HG03108 (cell line): ENCODE measurements around the gene CAMKV.
"Not testable (repeated sequence)": the region's sequence is repeated elsewhere in the genome, so short reads cannot be mapped to it uniquely, and the experiment has no call there.

Experiments
- ATAC-seq: cut with Tn5 transposase; IDR thresholded peaks from one replicate; pipeline ENCODE4 v1.9.1; 2021; ENCODE audit warnings: moderate library complexity; ENCODE audit not compliant: unreplicated experiment

The CAMKV gene

DNA sequence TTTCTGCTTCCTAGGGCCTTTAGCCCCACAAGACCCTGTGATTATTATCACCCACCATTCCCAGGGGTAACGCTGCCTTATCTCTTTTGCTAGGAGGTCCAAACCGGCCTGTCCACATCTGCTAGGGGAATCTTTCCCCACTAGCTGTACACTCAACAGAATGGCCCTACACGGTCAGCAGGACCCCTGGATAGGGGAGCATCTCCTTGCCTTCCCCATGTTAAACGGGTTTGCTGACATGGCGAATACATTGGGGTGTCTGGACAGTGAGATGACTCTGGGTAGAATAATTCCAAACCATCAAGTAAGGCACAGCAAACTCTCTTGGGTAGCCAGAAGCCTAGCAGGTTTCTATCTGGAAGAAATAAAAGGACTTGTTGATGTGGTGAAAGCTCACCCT, 14.0 kb downstream of the CAMKV start:
- ATAC-seq = no peak

- no peak for ATAC-seq
Measured at GRCh38 chr3:49845694-49846093, 24.0 kb downstream of the CAMKV start.

DNA sequence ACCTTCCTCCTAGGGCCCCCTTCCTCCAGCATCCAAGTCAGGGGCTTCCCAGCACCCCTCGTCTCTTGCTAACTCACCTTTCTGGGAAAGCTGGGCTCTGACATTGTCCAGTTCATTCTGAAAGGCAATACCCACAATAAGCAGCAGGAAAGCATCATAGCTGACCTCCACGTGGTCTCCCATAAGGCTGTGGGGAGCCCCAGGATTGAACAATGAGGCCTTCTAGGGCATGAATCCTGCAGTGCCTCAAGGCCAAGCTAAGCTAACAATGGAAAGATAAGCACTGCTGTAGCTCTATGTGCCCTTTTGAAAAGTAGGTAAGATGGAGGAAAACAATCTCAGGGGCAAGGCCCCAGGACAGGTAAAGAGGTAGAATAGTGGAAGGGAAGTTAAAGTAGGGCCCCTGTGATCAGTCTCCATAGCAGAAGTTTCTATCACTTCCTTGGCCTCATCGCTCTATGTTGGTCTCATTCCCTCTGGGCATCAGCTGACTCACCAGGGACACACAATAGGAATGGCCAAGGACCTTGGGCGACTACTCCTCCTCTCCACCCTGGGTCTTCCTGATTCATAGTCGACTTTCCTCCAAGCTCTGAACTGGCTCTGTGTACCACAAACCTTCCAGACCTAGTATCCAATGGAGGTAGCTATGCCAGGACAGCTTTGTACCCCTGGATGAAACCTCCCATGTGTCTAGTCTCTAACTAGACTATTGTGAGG, 25.1 kb downstream of the CAMKV start:
- no peak for ATAC-seq

GRCh38 chr3:49842843-49843517, 26.7 kb downstream of the CAMKV start:
- no peak for ATAC-seq

DNA sequence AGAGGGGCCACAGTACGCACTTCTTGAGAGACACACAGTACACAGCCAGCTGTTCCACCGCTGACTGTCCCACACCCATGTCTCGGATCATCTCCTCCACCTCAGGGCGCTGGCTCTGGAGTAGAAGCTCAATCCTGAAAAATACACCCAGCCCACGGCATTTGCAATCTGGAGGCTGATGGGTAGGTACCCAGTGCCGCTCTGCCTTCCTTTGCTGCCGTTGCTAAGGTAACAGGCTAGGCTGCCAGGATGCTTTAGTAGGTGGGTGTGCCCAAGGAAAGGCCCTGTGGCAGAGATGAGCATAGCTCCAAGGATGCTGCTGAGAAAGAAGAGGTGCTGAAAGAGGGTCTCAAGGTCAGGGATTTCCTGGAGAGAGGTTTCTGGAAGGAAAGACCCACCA, 27.9 kb downstream of the CAMKV start:
- ATAC-seq = no peak

DNA sequence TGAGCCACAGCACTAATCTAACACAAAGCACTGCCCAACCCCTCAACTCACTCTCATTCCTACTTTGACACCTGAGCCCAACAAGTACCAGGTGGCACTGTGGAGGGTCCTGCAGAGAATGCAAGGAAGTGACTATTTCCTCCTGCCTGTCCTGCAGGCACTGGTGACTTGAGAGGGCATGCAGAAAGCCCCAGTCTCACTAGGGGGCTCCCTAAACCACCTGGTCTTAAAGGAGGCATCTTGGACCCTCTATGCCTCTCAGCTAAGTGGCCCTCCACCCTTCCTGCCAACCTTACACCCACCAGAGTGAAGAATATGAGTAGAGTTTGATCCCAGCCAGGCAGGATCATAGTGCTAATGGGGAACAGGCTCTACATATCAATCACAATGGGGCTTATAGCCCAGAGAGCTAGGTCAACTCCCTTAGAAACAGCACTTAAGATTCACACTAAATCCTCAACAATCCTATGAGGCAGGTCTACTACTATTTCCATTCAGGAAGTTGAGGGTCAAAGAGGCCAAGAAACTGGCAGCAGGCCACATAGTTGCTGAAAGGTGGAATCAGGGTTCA, 28.5 kb downstream of the CAMKV start:
- ATAC-seq = no peak

DNA sequence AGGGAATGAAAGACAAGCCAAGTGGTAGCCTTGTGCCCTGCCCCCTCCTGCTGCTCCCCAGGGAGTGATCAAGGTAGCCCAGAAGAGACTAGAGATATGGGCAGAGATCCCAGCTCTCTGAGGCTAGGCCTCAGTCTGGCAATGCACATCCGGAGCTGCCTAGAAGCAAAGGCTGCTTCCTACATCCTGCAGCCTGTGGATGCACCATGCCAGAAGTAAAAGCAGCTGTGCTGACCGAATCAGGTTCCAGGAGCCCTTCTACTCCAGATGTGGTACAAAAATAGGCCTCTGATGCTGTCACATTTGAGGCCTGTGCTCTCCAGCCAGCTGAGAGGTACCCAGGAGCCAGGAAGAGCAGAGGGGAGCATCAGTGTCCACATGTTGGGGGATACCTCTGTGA, 29.3 kb downstream of the CAMKV start:
- no peak for ATAC-seq

DNA sequence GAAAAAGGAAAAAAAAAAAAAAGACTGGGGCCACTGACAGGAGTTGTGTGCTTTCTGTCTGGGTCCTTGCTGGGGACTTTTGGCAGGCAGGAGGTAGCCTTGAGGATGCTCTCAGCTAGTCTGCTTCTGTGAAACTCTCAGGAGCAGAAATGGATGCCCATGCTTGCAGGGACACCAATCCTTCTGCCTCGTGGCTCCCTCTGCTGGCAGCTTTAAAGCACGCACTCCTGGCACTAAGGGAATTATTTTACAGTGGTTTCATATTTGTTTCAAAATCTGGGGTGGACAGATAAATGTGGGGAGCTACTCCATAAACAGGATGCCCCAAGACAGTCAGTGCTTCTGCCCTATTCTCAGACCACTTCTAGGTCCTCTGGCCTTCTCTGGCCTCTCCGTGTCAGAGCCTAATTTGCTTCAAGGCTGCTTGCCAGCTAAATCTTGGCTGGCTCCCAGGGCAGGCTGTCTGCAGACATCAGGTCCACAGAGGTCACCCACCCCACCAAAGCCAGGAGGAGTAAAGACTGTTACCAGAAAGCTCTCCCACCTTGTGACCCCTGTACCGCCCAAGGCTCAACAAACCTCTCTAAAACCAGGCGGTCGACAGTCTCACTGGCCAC, 30.4 kb downstream of the CAMKV start:
- ATAC-seq = no peak

GRCh38 chr3:49831341-49831740, 38.4 kb downstream of the CAMKV start:
- no peak for ATAC-seq

DNA sequence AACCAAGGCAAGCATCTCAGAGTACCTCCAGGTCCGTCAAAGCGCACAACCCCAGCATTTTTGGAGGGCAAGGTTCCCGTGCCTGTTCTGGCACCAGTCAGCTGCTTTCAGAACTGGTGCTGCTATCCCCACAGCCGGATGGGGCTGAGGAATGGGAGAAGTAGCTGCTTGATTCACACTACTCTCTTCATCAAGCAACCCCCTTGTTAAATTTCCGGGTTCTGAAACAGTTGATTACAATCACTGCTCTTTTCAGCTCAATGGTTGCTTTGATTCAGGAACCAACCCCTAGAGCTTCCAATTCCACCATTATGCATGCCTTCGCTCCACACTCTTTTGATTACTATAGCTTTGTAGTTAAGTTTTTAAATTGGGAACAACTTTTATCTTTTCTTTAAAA, 43.7 kb downstream of the CAMKV start:
- ATAC-seq = no peak

- not testable (repeated sequence) for ATAC-seq
Measured at GRCh38 chr3:49823131-49823530, 46.6 kb downstream of the CAMKV start.

- ATAC-seq = peak; percentile 88
Measured at GRCh38 chr3:49813497-49814174, 56.1 kb downstream of the CAMKV start, which contains the start of gene UBA7. TSS of gene UBA7 (minus strand) at chr3:49813953. CDS start at chr3:49813787, 166 bp downstream.

GRCh38 chr3:49812916-49813496, 56.7 kb downstream of the CAMKV start:
- no peak for ATAC-seq
